NOMO-1 (cell line): Measurements from ENCODE around the gene GALNT18.
A peak's percentile ranks its signal among the peaks of the same experiment; 100 is the strongest.
"Not testable (repeated sequence)": the region's sequence is repeated elsewhere in the genome, so short reads cannot be mapped to it uniquely, and the experiment has no call there.

ENCODE experiments used
- DNase-seq, 2 experiments: peaks; one replicate each; lab custom pipeline; 2025; ENCODE audit not compliant: unreplicated experiment in 2 of 2; lab: John Stamatoyannopoulos, UW

The GALNT18 gene

DNA sequence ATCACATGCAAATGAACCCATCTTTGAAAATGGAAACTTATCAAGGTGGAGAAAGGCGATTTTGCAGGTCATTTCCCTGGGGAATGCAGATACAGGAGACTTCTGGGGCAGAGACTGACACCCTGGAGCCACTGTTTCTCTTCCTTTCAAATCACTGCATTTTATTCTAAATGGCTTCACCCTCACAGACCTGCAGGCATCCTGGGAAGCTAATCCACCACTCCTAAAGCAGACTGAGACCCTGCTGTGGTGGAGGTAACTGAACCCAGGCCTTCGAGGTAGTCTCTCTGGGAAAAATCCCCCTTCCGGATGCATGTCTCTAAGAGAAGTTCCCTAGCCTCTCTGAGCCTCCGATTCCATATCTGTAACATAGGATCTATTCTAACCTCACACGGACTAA lies 247.9 kb downstream of the GALNT18 start:
- no peak for DNase-seq

GRCh38 chr11:11372461-11372860 lies 249.3 kb downstream of the GALNT18 start:
- DNase-seq, result no peak

GRCh38 chr11:11370962-11371303 lies 250.9 kb downstream of the GALNT18 start:
- DNase-seq, result no peak

DNA sequence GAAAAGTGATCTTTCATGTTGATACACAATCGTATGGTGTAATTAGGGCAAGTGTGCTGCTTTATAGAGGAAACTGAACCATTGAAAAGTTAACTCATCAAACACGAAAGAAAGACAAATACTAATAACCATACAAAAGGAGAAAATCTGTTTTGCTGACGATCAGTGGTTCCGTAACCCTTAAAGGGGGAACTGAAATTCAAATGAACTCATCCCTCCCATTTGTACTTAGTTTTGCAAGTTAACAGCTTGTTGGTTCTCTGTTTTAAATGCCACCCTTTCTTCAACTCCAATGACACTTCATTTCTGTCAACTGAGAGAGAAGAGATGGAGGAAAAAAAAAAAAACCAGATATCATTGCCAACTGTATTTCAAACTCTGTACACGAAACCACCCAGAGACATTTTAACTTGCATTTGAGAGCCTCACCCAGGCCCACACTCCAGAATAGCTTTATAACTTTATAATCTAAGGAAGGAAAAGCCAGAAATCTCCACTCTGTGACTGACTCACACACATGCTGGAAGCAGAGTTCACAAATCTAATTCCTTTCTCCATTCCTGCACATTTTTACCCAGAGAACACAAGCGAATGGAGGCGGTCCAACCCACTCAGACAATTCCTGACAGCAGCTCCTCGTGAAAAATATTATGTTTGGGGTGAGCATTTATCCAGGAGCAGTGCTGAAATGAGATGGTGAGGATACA lies 251.4 kb downstream of the GALNT18 start:
- peak; percentile 61 to 87 for DNase-seq

GRCh38 chr11:11366793-11367192 lies 255.0 kb downstream of the GALNT18 start:
- DNase-seq, result peak in 1 of 2 experiments; percentile 4

DNA sequence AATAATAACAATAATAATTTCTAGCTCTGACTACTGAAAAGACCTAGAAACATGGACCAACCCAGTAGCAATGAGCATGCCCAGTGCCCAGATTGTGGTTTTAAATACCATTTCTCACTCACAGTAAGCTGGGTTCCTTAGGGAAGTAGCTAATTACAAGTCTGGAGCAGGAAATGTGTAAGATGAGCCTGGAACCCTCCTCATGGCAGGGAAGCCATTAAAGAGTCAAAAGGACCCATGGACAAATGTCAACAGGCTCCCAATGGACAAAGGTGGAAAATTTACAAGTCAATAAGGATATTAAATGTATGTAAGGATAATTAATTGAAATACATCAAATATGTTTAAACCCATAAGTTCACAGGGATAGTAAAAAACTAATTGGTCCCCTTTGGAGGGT lies 258.1 kb downstream of the GALNT18 start:
- DNase-seq, result no peak

- no peak for DNase-seq
Measured at GRCh38 chr11:11359611-11360010, 262.2 kb downstream of the GALNT18 start.

DNA sequence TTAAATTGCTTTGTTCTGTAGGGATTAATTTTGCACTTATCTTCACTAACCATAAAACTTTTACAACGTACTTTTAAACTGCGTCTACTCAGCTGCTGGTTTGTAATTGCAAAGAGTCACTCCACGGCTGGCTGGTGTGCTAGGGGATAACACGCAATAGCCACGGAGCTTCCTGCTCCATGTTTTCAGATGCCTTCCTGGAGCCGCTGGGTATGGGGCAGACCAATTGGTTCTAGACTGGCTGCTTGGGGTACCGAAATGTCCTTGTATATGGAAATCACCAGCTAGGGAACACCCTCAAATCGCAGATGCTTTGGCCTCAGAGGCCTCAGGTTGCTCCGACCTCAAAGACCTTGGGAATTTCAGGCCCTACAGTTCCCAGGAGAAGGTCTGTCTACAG lies 265.0 kb downstream of the GALNT18 start:
- no peak for DNase-seq

GRCh38 chr11:11352878-11353277 lies 268.9 kb downstream of the GALNT18 start, which contains the start of gene CSNK2A3:
TSS of gene CSNK2A3 (minus strand) at chr11:11353250. CDS start at chr11:11353119, 131 bp downstream.
- DNase-seq, result not testable (repeated sequence)

DNA sequence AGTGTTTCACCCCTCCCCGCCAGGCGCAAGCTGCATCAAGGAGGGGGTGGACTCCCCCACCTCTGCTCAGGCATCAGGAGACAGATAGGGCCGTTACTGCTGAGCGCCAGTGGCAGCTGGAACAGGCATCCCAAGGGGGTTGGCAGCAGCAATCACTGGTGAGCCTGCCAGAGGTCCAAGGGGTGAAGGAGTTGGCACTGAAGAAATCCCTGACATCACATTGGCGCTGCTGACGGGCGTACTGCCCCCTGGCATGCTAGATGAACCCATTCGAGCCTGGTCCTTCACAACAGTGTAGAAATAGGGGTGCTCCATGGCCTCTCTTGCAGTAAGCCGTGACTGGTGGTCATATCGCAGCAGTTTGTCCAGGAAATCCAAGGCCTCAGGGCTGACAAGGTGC lies 270.0 kb downstream of the GALNT18 start:
- DNase-seq, result not testable (repeated sequence)

GRCh38 chr11:11351042-11351586 lies 270.7 kb downstream of the GALNT18 start:
- no peak for DNase-seq

DNA sequence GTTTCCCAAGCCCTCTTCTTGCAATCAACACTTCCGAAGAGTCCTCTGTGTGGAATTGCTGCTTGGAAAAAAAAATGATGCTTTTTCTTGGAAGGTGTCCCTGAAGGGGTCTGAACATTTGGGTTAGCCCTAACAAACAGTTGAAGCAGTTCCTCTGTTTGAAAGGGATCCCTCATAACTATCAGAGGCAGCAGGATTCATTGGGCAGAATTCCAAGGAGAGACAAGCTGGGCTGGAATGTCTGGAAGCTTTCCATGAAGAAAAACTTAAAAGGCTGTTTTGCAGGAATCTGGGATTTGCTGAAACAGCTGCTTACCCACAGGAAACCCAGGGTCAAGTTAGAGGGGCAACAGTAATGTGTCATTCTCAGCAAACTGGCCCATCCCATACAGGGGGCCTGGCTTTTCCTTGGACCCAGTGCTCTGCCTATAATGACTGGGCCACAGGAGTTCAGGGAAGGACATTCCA lies 271.9 kb downstream of the GALNT18 start:
- no peak for DNase-seq

- no peak for DNase-seq
Measured at GRCh38 chr11:11349106-11349825, 272.5 kb downstream of the GALNT18 start.

GRCh38 chr11:11348303-11348702 lies 273.5 kb downstream of the GALNT18 start:
- DNase-seq, result no peak

DNA sequence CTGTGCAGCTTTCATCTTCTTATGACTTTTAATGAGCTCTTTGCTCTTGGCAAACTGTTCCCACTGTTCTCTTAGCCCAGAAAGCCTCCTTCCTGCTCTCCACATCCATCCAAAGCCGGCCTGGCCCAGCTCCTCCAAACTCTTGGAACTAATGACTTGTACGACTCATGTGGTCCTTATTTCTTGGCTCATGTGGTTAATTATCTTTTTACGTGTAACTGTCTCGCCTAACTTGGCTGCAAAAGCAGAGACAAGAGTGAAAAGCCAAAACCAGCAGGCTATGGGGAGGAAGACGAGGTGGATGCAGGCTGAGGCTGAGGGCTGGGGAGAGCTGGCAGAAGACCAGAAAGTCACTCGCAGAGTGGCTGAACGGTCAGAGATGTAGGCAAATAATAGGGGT lies 274.2 kb downstream of the GALNT18 start:
- DNase-seq, result no peak

DNA sequence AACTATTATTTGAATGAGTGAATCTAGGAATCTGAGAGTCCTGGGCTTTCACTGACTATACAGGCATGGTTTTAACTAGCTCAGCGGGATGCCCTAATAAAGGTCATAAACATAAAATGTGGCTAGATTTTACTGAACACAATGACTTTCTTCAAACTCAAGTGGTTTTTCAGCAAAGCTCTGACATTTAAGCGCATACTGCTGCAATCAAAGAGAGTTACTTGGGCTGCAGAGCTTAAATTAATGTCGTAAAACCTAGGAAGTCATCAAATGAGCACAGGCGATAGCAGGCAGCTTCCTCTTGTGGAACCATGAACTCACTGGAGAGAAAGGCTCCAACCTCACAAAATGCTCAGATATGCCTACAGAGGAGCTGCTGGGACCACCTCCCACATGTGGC lies 275.5 kb downstream of the GALNT18 start:
- DNase-seq, result no peak

- no peak for DNase-seq
Measured at GRCh38 chr11:11345099-11345498, 276.7 kb downstream of the GALNT18 start.

GRCh38 chr11:11344045-11344444 lies 277.8 kb downstream of the GALNT18 start:
- DNase-seq, result no peak

DNA sequence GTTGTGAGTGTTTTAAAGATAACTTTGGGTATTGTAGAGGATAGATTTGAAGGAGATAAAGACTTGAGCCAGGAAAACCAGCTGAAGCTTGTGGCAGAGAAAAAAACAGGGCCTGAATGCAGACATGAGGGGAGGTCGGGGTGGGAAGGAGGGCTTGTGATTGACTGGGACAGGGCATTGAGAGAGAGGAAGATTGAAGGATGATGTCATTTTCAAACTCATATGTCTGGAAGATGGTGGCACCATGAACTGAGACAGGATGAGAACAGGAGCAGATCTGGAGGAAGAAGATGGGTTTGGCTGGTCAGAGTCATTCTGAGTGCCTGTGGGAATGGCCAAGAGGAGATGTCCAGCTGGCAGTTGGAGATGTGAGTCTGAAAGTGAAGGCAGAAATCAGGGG lies 283.5 kb downstream of the GALNT18 start:
- no peak for DNase-seq

- DNase-seq, result no peak
Measured at GRCh38 chr11:11336664-11337063, 285.1 kb downstream of the GALNT18 start.

GRCh38 chr11:11335043-11335442 lies 286.8 kb downstream of the GALNT18 start:
- DNase-seq, result no peak

GRCh38 chr11:11334607-11335006 lies 287.2 kb downstream of the GALNT18 start:
- DNase-seq, result no peak
